ENCODE data around the gene IRAK4.

The IRAK4 gene

GRCh38 chr12:43776498-43776897 lies 17.7 kb downstream of the IRAK4 start:
- no peak for DNase-seq

- DNase-seq = no peak
Observed at GRCh38 chr12:43786899-43787693, 28.3 kb downstream of the IRAK4 start.

GRCh38 chr12:43789941-43790340 lies 31.2 kb downstream of the IRAK4 start:
- DNase-seq = no peak

GRCh38 chr12:43795716-43796280 lies 37.0 kb downstream of the IRAK4 start:
- no peak for DNase-seq

GRCh38 chr12:43797561-43798217 lies 38.9 kb downstream of the IRAK4 start:
- DNase-seq = no peak

GRCh38 chr12:43805149-43805859 lies 46.6 kb downstream of the IRAK4 start:
- no peak for DNase-seq

GRCh38 chr12:43805860-43806736 lies 47.3 kb downstream of the IRAK4 start, which contains the start of gene TWF1:
TWF1 (minus strand) TSS chr12:43806317; CDS start chr12:43806245, 72 bp downstream.
- DNase-seq = peak; percentile 96

- DNase-seq = no peak
Observed at GRCh38 chr12:43806737-43807072, 48.0 kb downstream of the IRAK4 start.

GRCh38 chr12:43807386-43807785 lies 48.6 kb downstream of the IRAK4 start:
- DNase-seq = no peak

GRCh38 chr12:43812057-43812456 lies 53.3 kb downstream of the IRAK4 start:
- DNase-seq = no peak

- no peak for DNase-seq
Observed at GRCh38 chr12:43812926-43813325, 54.2 kb downstream of the IRAK4 start.

GRCh38 chr12:43815416-43815815 lies 56.7 kb downstream of the IRAK4 start:
- DNase-seq = no peak

GRCh38 chr12:43816168-43816567 lies 57.4 kb downstream of the IRAK4 start:
- DNase-seq = no peak

- DNase-seq = no peak
Observed at GRCh38 chr12:43824207-43824775, 65.5 kb downstream of the IRAK4 start.

- no peak for DNase-seq
Observed at GRCh38 chr12:43826681-43827080, 67.9 kb downstream of the IRAK4 start.

GRCh38 chr12:43827093-43827492 lies 68.3 kb downstream of the IRAK4 start:
- no peak for DNase-seq

GRCh38 chr12:43832463-43833168 lies 73.9 kb downstream of the IRAK4 start:
- no peak for DNase-seq

- DNase-seq = no peak
Observed at GRCh38 chr12:43835264-43835655, 76.5 kb downstream of the IRAK4 start.

GRCh38 chr12:43835656-43836474 lies 77.1 kb downstream of the IRAK4 start, which contains the start of gene TMEM117:
TMEM117 (plus strand) TSS chr12:43836081.
- peak; percentile 90 for DNase-seq

- DNase-seq = no peak
Observed at GRCh38 chr12:43836475-43836989, 77.8 kb downstream of the IRAK4 start.
